GM23248 (cell line): ENCODE measurements around the gene LGI2. TPM values are rescaled to one million over a fixed set of nuclear protein-coding genes. Genes with fewer than 3 reads are reported as not detected.
"Not testable (repeated sequence)": the region's sequence is repeated elsewhere in the genome, so short reads cannot be mapped to it uniquely, and the experiment has no call there.

Source experiments
- DNase-seq: peaks from one replicate; pipeline ENCODE4 v3.0.0-alpha.2; 2015
- H2AFZ ChIP-seq: fragments of 200-600 bp; sonication (generic); 2 replicates; pipeline ENCODE4 v1.6.1; 2016; ENCODE audit warnings: antibody characterized with exemption
- H3F3A ChIP-seq: fragments of 200-600 bp; sonication (generic); 2 replicates; pipeline ENCODE4 v1.6.1; 2016; ENCODE audit warnings: mild to moderate bottlenecking, antibody characterized with exemption, mixed run types; ENCODE audit not compliant: insufficient read depth
- H3K27ac ChIP-seq: fragments of 200-600 bp; sonication (generic); 2 replicates; pipeline ENCODE4 v1.5.1; 2016; ENCODE audit warnings: mild to moderate bottlenecking
- H3K27me3 ChIP-seq: fragments of 200-600 bp; sonication (generic); replicated peaks from 2 replicates; pipeline ENCODE4 v1.6.1; 2016; ENCODE audit warnings: mild to moderate bottlenecking; ENCODE audit not compliant: insufficient read depth
- H3K36me3 ChIP-seq: fragments of 200-600 bp; sonication (generic); 2 replicates; pipeline ENCODE4 v1.6.1; 2016; ENCODE audit warnings: low read depth, mild to moderate bottlenecking
- H3K4me1 ChIP-seq: fragments of 200-600 bp; sonication (generic); 2 replicates; pipeline ENCODE4 v1.6.1; 2016; ENCODE audit warnings: mild to moderate bottlenecking; ENCODE audit not compliant: insufficient read depth
- H3K4me2 ChIP-seq: fragments of 200-600 bp; sonication (generic); one replicate; pipeline ENCODE4 v1.6.1; 2016; ENCODE audit warnings: mild to moderate bottlenecking; ENCODE audit not compliant: unreplicated experiment
- H3K4me3 ChIP-seq: fragments of 200-600 bp; sonication (generic); 2 replicates; pipeline ENCODE4 v1.5.1; 2016; ENCODE audit warnings: mild to moderate bottlenecking
- H3K79me2 ChIP-seq: fragments of 200-600 bp; sonication (generic); 2 replicates; pipeline ENCODE4 v1.6.1; 2016; ENCODE audit warnings: mild to moderate bottlenecking; ENCODE audit not compliant: insufficient read depth
- H3K9ac ChIP-seq: fragments of 200-600 bp; sonication (generic); 2 replicates; pipeline ENCODE4 v1.6.1; 2016; ENCODE audit warnings: mild to moderate bottlenecking
- H3K9me2 ChIP-seq: fragments of 200-600 bp; sonication (generic); 2 replicates; pipeline ENCODE4 v1.6.1; 2016; ENCODE audit warnings: mixed run types, mild to moderate bottlenecking, moderate library complexity; ENCODE audit not compliant: insufficient read depth
- H3K9me3 ChIP-seq: fragments of 200-600 bp; sonication (generic); one replicate; pipeline ENCODE4 v1.6.1; 2017; ENCODE audit warnings: low read depth
- H4K20me1 ChIP-seq: fragments of 200-600 bp; sonication (generic); 2 replicates; pipeline ENCODE4 v1.6.0; 2016; ENCODE audit not compliant: insufficient read depth
- EZH2 ChIP-seq: fragments of 200-600 bp; sonication (generic); IDR thresholded peaks from 2 replicates; pipeline ENCODE4 v1.6.1; 2018; ENCODE audit warnings: antibody characterized with exemption, mild to moderate bottlenecking; ENCODE audit not compliant: insufficient read depth, poor library complexity, severe bottlenecking
- EZH2phosphoT487 ChIP-seq: fragments of 200-600 bp; sonication (generic); IDR thresholded peaks from 2 replicates; pipeline ENCODE4 v1.6.1; 2018; ENCODE audit warnings: antibody characterized with exemption, moderate library complexity, mild to moderate bottlenecking, low read depth; ENCODE audit not compliant: insufficient read depth
- WGBS, 2 experiments: methylation state at CpG; one replicate each; pipeline ENCODE4 v1.1.6; 2015 to 2017; ENCODE audit warnings: low lambda C conversion rate in 2 of 2, low coverage in 1 of 2; ENCODE audit errors: missing lambda C conversion rate in 2 of 2; 5-methylcytosine and 5-hydroxymethylcytosine counted together
- in situ Hi-C: fragments of 300-500 bp; cut with MboI; formaldehyde crosslinking; loops from 2 replicates; pipeline ENCODE4 v1.15.0; 2020
- polyA plus RNA-seq: library from polyadenylated mRNA; unstranded; fragments of >200 nt; fragmentation: Nextera tagmentation; extraction: Ambion mirVana; gene quantifications from 2 replicates; pipeline ENCODE4 v1.2.1, GENCODE V29; 2016
- total RNA-seq: library from RNA; depleted of rRNA; stranded (reverse); fragments of >200 nt; shearing (Covaris generic); gene quantifications from 2 replicates; pipeline ENCODE4 v1.2.3, GENCODE V29; 2014

LGI2 gene
- total and polyA plus RNA-seq, 2 experiments from 2014 or later: not detected

DNA sequence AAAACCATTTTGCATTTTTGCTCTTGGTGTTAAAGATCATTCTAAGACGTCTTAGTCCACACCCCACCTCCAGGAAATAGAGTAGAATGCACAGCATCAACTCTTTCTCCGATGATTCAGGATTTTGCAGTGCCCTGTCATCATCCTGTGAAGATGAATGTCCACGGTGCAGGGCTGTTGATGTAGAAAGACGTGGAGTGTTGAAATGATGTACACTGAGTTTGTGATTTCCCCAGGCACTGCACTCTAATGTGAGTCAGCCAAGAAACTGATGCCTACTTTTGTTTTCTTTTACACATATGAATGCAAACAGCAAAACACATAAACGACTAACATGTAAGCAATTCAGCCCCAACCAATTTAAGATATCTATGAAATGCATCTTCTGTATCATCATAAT is 10.5 kb downstream of the LGI2 start:
- WGBS, 2 experiments: 6 to 8% methylated on average over 5 of the region's 5 CpGs
- in situ Hi-C loops: loop anchor here (25.0 kb wide), 1 partner anchor 342 kb away; no protein-coding TSS in a partner anchor
- H2AFZ ChIP-seq: no peak overlapping the region
- H3K27me3 ChIP-seq: peaks cover 8% of the 10 kb centered on the region; the same call in 1 of the 2 replicates
- no peaks in the 10 kb centered on the region for H3K79me2 ChIP-seq
- H3K36me3 ChIP-seq: no peaks in the 10 kb centered on the region
- H3K9ac ChIP-seq: no peak overlapping the region
- peak; percentile 75 for DNase-seq
- H3K4me1 ChIP-seq: peaks cover 5% of the 10 kb centered on the region; the same call in 1 of the 2 replicates
- H3F3A ChIP-seq: no peaks in the 10 kb centered on the region
- no peaks in the 10 kb centered on the region for H3K9me3 ChIP-seq
- no peak for TF ChIP-seq EZH2phosphoT487
- TF ChIP-seq EZH2: no peak
- no peak overlapping the region for H3K27ac ChIP-seq
- H3K4me3 ChIP-seq: no peak overlapping the region
- no peaks in the 10 kb centered on the region for H3K9me2 ChIP-seq
- H4K20me1 ChIP-seq: no peaks in the 10 kb centered on the region
- no peak overlapping the region for H3K4me2 ChIP-seq

DNA sequence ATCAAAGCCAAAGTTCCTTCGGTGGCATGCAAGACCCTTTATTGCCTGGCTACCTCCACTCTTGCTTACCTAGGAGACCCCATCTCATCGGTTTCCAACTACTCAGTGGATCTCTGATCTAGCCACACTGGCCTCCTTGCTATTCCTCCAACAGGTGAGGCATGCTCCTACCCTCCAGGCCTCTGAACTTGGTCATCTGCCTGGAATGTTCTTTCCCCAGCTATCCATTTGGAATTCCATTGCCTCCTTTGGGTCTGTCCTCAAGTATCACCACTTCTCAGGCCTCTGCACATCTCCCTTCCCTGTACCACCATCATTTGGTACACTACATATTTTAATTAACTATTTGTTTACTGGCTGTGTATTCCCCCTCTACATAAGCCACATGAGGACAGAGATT is 11.2 kb downstream of the LGI2 start:
- in situ Hi-C loops: loop anchor here (25.0 kb wide), 1 partner anchor 343 kb away; no protein-coding TSS in a partner anchor
- 89 to 90% methylated on average over 2 of the region's 2 CpGs for WGBS, 2 experiments

DNA sequence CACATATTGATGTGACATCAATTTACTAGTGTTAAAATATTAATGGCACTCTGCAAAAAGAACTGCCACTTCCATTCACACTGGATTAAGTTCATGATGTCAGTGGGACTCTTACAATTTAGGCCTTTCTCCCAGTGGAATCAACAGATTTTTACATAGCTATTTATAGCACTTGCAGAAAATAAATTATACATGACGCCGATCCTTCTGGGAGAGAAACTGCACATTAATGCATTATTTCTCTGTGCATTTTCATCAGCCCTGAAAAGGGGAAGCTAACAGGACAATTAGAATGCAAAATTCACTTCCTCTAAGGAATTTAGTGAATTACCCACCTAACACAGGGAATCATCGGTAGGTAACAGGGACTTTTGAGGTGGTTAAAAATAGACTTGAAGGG is 15.7 kb downstream of the LGI2 start:
- H4K20me1 ChIP-seq: no peaks in the 10 kb centered on the region

More for the DNA sequence above, 11.2 kb downstream of the LGI2 start:
- H3K4me1 ChIP-seq: peaks cover 5% of the 10 kb centered on the region; the same call in 1 of the 2 replicates
- H3K4me3 ChIP-seq: no peak overlapping the region
- no peak overlapping the region for H2AFZ ChIP-seq
- H3K4me2 ChIP-seq: no peak overlapping the region
- TF ChIP-seq EZH2phosphoT487 (no peak), EZH2 (no peak)
- H3K27ac ChIP-seq: no peak overlapping the region
- no peaks in the 10 kb centered on the region for H3K79me2 ChIP-seq
- no peaks in the 10 kb centered on the region for H3K9me3 ChIP-seq
- H3F3A ChIP-seq: no peaks in the 10 kb centered on the region
- DNase-seq: no peak
- H3K9me2 ChIP-seq: no peaks in the 10 kb centered on the region
- no peak overlapping the region for H3K9ac ChIP-seq
- H3K36me3 ChIP-seq: no peaks in the 10 kb centered on the region
- peaks cover 6% of the 10 kb centered on the region; the same call in 1 of the 2 replicates for H3K27me3 ChIP-seq
- no peaks in the 10 kb centered on the region for H4K20me1 ChIP-seq

DNA sequence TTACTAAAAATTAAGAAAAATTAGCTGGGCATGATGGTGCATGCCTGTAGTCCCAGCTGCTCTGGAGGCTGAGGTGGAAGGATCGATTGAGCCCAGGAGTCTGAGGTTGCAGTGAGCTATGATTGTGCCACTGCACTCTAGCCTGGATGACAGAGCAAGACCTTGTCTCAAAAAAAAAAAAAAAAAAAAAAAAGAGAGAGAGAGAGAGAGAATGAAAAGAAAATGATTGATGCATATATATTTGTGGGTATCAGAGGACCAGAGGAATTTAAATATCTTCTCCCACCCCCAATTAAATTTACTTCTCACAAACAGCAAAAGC is 16.1 kb downstream of the LGI2 start:
- H3K9me2 ChIP-seq, H3K9ac ChIP-seq, H3K4me3 ChIP-seq, H3F3A ChIP-seq, H3K4me2 ChIP-seq, DNase-seq, H3K36me3 ChIP-seq, H3K4me1 ChIP-seq, H3K79me2 ChIP-seq, H2AFZ ChIP-seq, H4K20me1 ChIP-seq, H3K9me3 ChIP-seq, H3K27ac ChIP-seq: not testable (repeated sequence)
- in situ Hi-C loops: loop anchor here (25.0 kb wide), 1 partner anchor 348 kb away; no protein-coding TSS in a partner anchor
- WGBS, 2 experiments: 75 to 80% methylated on average over 1 of the region's 1 CpG
- H3K27me3 ChIP-seq: peaks cover 11% of the 10 kb centered on the region; the same call in 1 of the 2 replicates

More for the DNA sequence above, 15.7 kb downstream of the LGI2 start:
- H3K9me3 ChIP-seq: no peaks in the 10 kb centered on the region
- no peak overlapping the region for H3K27ac ChIP-seq
- H3K9me2 ChIP-seq: no peaks in the 10 kb centered on the region
- DNase-seq: no peak
- H3K27me3 ChIP-seq: peaks cover 11% of the 10 kb centered on the region; the same call in 1 of the 2 replicates
- in situ Hi-C loops: loop anchor here (25.0 kb wide), 1 partner anchor 347 kb away; no protein-coding TSS in a partner anchor
- H3K9ac ChIP-seq: no peak overlapping the region
- no peaks in the 10 kb centered on the region for H3K36me3 ChIP-seq
- no peaks in the 10 kb centered on the region for H3F3A ChIP-seq
- peaks cover 4% of the 10 kb centered on the region; the same call in 1 of the 2 replicates for H3K4me1 ChIP-seq
- no peak overlapping the region for H3K4me2 ChIP-seq
- H3K4me3 ChIP-seq: no peak overlapping the region
- TF ChIP-seq EZH2phosphoT487: no peak
- no peak for TF ChIP-seq EZH2
- H2AFZ ChIP-seq: no peak overlapping the region
- 67 to 76% methylated on average over 3 of the region's 3 CpGs for WGBS, 2 experiments
- no peaks in the 10 kb centered on the region for H3K79me2 ChIP-seq
